Loucy (cell line): ENCODE measurements around the gene SLC35G6.

Experiments used
- H2AFZ ChIP-seq: fragments of 200-600 bp; sonication (generic); 2 replicates; pipeline ENCODE4 v1.6.0; 2016; ENCODE audit warnings: antibody characterized with exemption, mild to moderate bottlenecking, low read length, moderate library complexity
- H3F3A ChIP-seq: fragments of 200-600 bp; 2 replicates; pipeline ENCODE4 v1.6.0; 2016; ENCODE audit warnings: antibody characterized with exemption, low read depth, mild to moderate bottlenecking
- H3K27me3 ChIP-seq: fragments of 200-600 bp; sonication (generic); 2 replicates; pipeline ENCODE4 v1.6.1; 2014; ENCODE audit warnings: low read length, mild to moderate bottlenecking; ENCODE audit not compliant: insufficient read depth, poor library complexity, severe bottlenecking
- H3K36me3 ChIP-seq: fragments of 200-600 bp; sonication (generic); 2 replicates; pipeline ENCODE4 v1.6.1; 2016; ENCODE audit warnings: low read length; ENCODE audit not compliant: insufficient read depth
- H3K4me1 ChIP-seq: fragments of 200-600 bp; sonication (generic); 2 replicates; pipeline ENCODE4 v1.5.1; 2014; ENCODE audit warnings: low read length, mild to moderate bottlenecking; ENCODE audit not compliant: insufficient read depth, poor library complexity, severe bottlenecking
- H3K4me2 ChIP-seq: fragments of 200-600 bp; sonication (generic); 2 replicates; pipeline ENCODE4 v1.6.0; 2014; ENCODE audit warnings: antibody characterized with exemption, low read length, low read depth, mild to moderate bottlenecking; ENCODE audit not compliant: poor library complexity, severe bottlenecking
- H3K4me3 ChIP-seq: fragments of 200-600 bp; sonication (generic); 2 replicates; pipeline ENCODE4 v1.5.1; 2014; ENCODE audit warnings: low read length, mild to moderate bottlenecking, mixed read lengths; ENCODE audit not compliant: poor library complexity, severe bottlenecking
- H3K79me2 ChIP-seq: fragments of 200-600 bp; sonication (generic); 2 replicates; pipeline ENCODE4 v1.6.1; 2014; ENCODE audit warnings: low read length; ENCODE audit not compliant: insufficient read depth
- H3K9ac ChIP-seq: fragments of 200-600 bp; sonication (generic); 2 replicates; pipeline ENCODE4 v1.6.0; 2014; ENCODE audit warnings: mild to moderate bottlenecking, low read depth, low read length, moderate library complexity; ENCODE audit not compliant: poor library complexity, severe bottlenecking
- H3K9me2 ChIP-seq: fragments of 200-600 bp; sonication (generic); replicated peaks from 2 replicates; pipeline ENCODE4 v1.6.1; 2016; ENCODE audit warnings: low read depth, low read length, mixed read lengths
- H3K9me3 ChIP-seq: fragments of 200-600 bp; sonication (generic); 2 replicates; pipeline ENCODE4 v1.6.1; 2014; ENCODE audit warnings: mild to moderate bottlenecking, antibody characterized with exemption, low read length, low read depth; ENCODE audit not compliant: insufficient read depth
- H4K20me1 ChIP-seq: fragments of 200-600 bp; sonication (generic); 2 replicates; pipeline ENCODE4 v1.6.0; 2014; ENCODE audit warnings: antibody characterized with exemption, low read length, mild to moderate bottlenecking; ENCODE audit not compliant: insufficient read depth, poor library complexity, severe bottlenecking
- CTCF ChIP-seq: fragments of 200-600 bp; sonication (generic); conservative IDR thresholded peaks from 2 replicates; pipeline ENCODE4 v1.5.1; 2014; ENCODE audit warnings: mild to moderate bottlenecking, antibody characterized with exemption, low read length
- EZH2phosphoT487 ChIP-seq: fragments of 200-600 bp; IDR thresholded peaks from 2 replicates; pipeline ENCODE4 v1.6.1; 2018; ENCODE audit warnings: antibody characterized with exemption, mild to moderate bottlenecking, moderate library complexity, borderline replicate concordance

The SLC35G6 gene

GRCh38 chr17:7448461-7448860, 32.8 kb upstream of the SLC35G6 start:
- Histone ChIP-seq H3K27me3 (no peaks in the 10 kb centered on the region), H3K4me3 (no peak overlapping the region), H3K79me2 (no peaks in the 10 kb centered on the region), H4K20me1 (no peaks in the 10 kb centered on the region), H3F3A (no peaks in the 10 kb centered on the region), H3K9ac (no peak overlapping the region), H2AFZ (no peak overlapping the region), H3K9me3 (no peaks in the 10 kb centered on the region), H3K4me2 (no peak overlapping the region), H3K9me2 (no peaks in the 10 kb centered on the region), H3K4me1 (peaks cover 8% of the 10 kb centered on the region), H3K36me3 (no peaks in the 10 kb centered on the region)
- TF ChIP-seq CTCF (no peak), EZH2phosphoT487 (no peak)

GRCh38 chr17:7459961-7460545, 21.2 kb upstream of the SLC35G6 start:
- H3F3A ChIP-seq = peaks cover 4% of the 10 kb centered on the region
- no peak for TF ChIP-seq CTCF
- no peak for TF ChIP-seq EZH2phosphoT487
- peaks cover 4% of the 10 kb centered on the region; the same call in 1 of the 2 replicates for H3K79me2 ChIP-seq
- no peaks in the 10 kb centered on the region for H4K20me1 ChIP-seq
- H2AFZ ChIP-seq = no peak overlapping the region
- H3K27me3 ChIP-seq = no peaks in the 10 kb centered on the region
- no peak overlapping the region for H3K4me3 ChIP-seq
- peaks cover 12% of the 10 kb centered on the region for H3K4me1 ChIP-seq
- H3K36me3 ChIP-seq = peaks cover 13% of the 10 kb centered on the region; the same call in 1 of the 2 replicates
- no peaks in the 10 kb centered on the region for H3K9me2 ChIP-seq
- no peak overlapping the region for H3K9ac ChIP-seq
- no peaks in the 10 kb centered on the region for H3K9me3 ChIP-seq
- no peak overlapping the region for H3K4me2 ChIP-seq

- peaks cover 11% of the 10 kb centered on the region for H3K4me1 ChIP-seq
- no peak overlapping the region for H3K9ac ChIP-seq
- no peak overlapping the region for H3K4me2 ChIP-seq
- TF ChIP-seq CTCF = no peak
- TF ChIP-seq EZH2phosphoT487 = no peak
- H2AFZ ChIP-seq = no peak overlapping the region
- peaks cover 13% of the 10 kb centered on the region; the same call in 1 of the 2 replicates for H3K36me3 ChIP-seq
- no peaks in the 10 kb centered on the region for H3K9me2 ChIP-seq
- H4K20me1 ChIP-seq = no peaks in the 10 kb centered on the region
- peaks cover 4% of the 10 kb centered on the region; the same call in 1 of the 2 replicates for H3K79me2 ChIP-seq
- no peak overlapping the region for H3K4me3 ChIP-seq
- no peaks in the 10 kb centered on the region for H3K27me3 ChIP-seq
- no peaks in the 10 kb centered on the region for H3K9me3 ChIP-seq
- H3F3A ChIP-seq = peaks cover 4% of the 10 kb centered on the region; the same call in 1 of the 2 replicates
Measured at GRCh38 chr17:7460850-7461660, 20.2 kb upstream of the SLC35G6 start.
